GM19438 (cell line): ENCODE measurements around the gene ATRIP.
"Not testable (repeated sequence)": the region's sequence is repeated elsewhere in the genome, so short reads cannot be mapped to it uniquely, and the experiment has no call there.

ENCODE experiments used
- ATAC-seq: cut with Tn5 transposase; IDR thresholded peaks from one replicate; pipeline ENCODE4 v1.9.1; 2021; ENCODE audit warnings: low read depth; ENCODE audit not compliant: unreplicated experiment

Gene ATRIP

DNA sequence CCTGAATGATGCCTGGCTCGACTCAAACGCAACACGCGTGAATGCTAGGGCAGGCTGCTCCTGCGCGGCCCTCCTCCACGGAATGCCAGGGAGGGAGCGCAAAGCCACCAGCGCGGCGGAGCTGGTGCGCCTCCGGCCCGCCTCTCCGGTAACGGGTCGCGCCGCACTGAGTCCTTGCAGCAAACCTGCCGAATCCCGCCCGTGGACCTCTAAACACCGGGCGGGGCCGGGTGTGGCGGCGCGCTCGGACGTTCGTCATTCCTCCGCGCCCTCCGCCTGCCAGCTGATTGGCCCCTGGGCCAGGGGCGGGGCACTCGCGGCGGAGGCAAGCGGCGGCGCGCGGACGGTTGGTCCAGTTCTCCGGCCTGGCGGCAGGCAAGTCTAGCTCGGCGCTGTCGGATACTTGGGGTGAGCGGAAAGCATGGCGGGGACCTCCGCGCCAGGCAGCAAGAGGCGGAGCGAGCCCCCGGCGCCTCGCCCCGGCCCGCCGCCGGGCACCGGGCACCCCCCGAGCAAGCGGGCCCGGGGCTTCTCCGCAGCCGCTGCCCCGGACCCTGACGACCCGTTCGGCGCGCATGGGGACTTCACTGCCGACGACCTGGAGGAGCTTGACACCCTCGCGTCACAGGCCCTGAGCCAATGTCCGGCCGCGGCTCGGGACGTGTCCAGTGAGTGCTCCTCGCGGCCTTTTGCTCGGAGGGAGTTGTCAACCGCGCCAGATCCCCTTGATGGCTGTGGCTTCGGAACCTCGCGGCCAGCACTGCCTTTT, at the start of gene ATRIP:
Gene ATRIP, plus strand, starts transcription at position 313 of the 769 bp plus-strand sequence. Its CDS starts 109 bp downstream, at position 422.
- peak; percentile 75 for ATAC-seq

DNA sequence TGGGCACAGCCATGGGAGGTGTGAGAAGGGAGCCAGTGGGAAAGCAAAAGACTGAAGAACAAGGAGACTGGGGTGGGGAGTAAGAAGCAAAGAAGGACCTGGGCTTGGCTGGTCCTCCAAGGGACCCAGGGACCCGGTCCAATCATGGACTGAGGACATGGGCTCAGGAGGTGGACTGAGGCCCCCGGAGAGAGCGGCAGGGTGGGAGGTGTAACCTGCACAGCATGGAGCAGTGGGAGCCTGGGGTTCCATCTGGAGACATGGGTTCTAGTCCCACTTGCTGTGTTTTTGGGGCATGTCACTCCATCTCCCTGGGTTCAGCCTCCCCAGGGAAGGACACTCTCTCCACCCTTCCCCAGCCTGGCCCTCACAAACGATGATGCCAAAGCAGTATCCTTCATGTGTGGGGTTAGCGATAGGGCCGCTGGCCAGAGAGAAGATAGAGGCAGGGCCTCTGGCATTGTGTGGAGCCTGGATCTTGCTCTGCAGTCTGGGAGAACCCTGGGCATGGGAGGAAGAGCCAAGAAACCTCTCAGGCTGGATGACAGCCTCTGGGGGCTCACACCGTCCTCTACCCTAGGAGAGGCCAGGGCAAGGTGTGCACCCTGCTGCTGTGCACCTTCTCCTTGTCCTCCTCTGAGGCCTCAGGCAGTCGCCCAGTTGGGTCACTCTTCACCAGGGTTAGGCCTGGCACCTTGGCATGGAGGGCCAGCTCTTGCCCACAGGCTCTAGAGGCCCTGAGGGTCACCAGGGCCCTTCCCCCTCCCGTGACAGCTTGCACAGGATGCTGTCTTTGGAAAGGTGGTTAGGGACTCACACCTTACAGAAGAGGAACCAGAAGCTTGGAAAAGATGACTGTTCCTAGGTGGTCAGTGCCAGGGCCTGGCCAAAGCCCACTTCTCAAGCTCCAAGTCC, 48.5 kb upstream of the ATRIP start:
- no peak for ATAC-seq

DNA sequence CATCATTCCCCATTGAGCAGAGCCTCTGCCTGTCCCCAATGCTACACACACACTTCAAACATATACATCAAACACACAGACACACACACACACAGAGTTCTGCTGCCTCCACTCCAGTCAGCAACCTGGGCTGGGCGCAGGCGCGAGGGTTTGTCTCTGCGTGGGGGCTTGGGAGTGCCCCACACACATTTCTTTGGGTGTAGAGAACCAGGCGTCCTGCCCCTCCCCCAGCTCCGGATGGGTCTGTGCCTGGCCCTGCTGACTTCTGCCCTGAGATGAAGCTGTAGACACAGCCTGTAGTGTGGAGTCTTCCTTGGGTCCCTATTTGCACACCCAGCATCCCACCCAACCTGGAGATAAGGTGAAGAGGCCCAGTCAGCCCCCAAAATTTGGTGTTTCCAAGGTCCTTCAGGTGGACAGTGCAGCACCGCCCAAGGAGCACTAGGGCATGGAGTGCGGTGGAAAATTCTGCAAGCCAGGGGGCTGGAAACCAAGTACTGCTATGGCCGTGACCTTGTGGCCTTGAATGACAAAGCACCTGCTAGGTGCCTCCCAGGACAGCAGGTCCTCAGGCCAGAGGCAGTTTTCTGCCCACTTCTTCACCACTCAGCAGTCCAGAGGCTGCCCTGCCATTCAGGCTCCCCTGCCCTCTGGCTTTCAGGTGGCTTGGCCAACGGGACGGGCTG, 47.7 kb upstream of the ATRIP start:
- ATAC-seq, result no peak

DNA sequence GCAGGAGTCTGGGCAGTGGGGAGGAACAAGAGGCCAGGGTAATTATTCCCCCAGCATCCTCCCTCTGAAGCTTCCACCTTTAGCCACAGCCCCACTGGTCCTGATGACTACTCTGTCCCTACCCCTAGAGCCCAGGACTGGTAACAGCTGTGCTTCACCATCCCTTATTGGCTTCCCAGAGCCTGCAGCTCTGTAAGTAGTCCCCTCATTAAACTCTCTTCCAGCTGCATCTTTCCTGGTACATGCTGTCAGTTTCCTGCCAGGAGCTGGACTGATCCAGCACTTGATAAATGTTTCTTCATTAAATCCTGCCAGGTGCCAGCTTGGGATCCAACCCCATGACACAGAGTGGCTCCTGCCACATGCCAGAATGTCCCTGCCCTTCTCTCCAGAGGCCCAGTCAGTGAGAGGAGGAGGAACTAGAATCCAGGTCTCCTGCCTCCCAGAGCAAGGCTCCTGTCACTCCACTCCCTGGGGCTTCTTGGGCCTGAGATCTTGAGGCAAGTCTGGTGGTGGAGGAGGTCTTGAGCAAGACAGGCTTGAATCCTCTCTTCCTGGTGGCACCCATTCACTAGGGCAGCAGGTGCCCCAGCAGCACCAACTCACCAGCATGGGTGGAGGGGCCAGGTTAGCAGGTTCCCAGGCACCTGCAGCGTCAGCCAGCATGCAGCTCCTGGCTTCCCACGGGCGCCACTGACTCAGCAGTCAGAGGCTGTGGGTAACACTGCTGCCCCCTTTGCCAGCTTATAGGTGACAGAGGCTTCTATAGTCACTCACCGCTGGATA, 47.0 kb upstream of the ATRIP start:
- no peak for ATAC-seq

DNA sequence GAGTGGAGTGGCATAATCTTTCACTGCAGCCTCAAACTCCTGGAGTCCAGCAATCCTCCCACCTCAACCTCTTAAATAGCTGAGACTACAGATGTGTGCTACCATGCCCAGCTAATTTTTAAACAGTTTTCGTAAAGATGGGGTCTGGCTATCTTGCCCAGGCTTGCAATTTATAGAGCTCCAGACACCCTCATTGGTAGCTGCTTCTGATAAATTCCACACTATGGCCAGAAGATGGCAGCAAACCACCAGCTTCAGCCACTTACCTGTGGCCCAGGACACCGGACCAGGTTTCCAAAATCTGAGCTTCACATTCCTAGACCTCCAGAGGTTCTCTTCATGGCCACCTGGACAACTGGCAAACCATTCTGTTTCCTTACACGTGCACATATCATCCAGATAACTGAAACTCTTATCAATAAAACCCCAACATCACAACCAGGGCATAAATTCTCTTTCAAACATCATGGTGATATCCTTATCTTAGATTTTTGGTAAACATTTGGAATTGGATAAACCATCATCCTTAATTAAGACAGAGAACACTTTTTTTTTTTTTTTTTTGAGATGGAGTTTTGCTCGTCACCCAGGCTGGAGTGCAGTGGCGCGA, 45.6 kb upstream of the ATRIP start:
- ATAC-seq, result no peak

DNA sequence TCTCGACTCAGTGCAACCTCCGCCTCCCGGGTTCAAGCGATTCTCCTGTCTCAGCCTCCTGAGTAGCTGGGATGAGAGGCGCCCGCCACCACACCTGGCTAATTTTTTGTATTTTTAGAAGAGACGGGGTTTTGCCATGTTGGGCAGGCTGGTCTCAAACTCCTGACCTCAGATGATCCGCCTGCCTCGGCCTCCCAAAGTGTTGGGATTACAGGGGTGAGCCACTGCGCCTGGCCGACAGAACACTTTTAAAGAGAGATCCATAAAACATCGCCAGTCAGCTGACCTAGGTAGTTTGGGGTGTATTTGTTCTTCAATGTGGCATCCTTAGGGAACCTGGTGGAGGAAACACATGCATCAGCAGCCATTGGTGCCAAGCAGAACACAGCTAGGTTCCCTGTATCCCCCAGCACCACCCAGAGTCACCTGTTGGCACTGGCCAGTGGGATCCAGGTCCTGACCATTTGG, 45.1 kb upstream of the ATRIP start:
- not testable (repeated sequence) for ATAC-seq

DNA sequence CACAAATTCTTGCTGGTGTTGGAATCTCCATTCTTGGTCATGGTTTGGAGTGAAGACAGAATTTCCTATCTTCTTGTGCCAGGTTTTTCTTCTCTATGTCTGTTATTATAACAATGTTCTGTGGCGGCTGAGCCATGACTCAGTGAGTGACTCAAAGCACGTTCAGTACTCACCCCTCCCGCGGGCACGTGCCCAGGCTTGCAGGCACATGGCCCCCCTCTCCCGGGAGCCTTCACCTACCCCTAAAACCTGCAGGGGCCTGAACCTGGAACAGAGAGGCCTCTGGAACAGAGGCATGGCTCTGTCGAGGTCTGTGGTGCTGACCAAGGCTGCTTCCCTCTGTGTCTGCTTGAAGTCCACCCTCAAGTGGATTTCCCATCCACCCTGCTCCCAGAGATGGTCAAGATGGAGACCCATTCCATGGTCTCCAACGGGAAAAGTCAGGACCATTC, 44.2 kb upstream of the ATRIP start:
- ATAC-seq, result no peak

DNA sequence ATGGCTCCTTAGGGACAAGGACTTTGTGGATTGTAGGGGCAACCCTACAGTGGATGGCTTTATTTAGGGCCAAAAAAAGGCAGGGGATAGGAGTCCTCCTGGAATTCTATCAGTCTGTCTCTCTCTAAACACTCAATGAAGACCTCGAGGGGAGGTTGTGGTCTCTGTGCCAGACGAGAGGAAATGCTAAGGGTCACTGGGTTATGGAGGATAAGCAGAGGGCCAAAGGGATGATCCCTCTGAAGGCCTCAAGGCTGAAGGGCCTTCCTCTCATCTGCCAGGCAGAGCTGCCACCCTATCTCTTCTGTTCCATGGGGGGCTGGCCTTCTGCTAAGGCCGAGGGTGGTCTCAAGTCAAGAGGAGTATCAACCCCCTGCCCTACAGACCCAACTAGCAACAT, 43.6 kb upstream of the ATRIP start:
- ATAC-seq, result no peak

DNA sequence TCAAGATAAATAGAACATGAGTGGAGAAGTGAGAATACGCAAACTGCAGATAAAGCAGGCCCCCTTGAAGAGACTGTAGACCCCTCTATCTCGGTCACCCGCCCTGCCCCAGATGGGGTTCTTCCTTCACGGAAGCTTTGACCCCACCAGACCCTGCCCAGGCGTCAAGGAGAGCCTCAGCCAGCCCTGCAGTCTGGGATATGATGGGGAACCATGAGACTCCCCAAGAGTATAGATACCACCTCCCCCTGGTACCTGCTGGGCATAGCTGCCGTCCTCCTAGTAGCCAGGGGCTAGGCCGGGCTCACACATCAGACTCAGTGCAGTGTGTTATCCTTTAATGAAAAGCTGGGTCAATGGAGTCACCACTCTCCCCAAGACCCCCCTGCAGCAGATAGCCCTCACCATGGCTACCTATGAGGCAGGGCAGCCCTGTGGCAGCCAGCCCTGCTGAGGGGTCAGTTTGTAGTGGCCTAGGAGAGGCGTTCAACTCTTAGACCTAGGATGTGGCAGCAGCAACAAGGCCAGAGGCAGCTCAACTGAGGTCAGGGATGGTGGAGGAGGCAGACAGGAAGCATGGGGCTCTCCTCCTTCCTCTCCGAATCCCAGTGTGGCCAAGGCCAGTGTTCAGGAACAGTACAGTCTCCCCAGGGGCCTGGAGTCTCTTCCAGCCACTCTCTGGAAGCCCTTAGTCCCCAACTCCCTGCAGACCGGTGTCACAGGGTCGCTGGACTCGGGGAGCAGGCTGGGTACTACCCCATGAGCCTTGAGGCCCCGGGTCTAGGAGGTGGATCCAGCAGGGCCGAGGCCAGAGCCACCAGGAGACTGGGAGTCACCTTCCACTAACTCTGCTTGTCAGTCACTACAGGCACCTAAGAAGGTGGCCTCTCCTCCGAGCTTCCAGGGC, 42.8 kb upstream of the ATRIP start:
- no peak for ATAC-seq

DNA sequence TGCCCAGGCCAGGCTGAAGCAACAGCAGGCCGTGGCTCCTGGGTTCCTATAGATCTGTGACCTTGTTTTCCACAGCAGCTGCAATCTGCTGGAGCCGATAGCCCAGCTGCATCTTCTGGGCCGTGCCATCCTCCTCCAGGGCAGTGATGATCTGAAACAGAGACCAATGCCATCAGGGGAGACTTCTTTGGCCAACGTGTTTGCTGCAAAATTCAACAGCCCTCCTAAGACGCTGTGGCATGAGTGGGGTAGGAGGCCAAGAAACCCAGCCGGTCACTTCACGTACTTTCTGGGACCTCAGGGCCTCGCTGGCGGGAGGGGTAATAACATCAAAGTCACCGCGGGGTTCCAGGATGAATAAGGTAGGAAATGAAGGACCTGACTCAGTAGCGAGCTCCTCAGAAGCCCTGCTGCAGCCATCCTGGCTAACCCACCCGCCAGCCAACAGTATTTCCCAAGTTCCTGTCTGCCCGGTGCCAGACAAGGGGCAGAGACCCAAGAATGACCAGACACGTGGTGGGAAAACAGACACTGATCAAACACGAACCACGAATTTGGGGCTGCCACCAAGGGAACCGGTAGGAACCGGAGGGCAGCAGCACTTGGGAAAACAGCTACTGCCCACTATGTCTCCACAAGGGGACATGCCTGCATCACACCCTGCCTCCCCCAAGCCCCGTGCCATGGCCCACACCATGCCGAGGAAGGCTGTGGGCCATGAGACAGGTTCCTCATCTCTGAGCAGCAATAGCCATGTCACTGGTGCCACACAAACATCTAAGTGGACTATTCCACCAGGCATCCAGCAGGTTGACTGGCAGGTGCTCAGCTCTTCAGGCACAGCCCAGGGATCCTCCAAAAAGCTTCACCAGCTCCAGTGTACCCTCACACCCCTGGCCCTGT, 41.8 kb upstream of the ATRIP start:
- no peak for ATAC-seq

DNA sequence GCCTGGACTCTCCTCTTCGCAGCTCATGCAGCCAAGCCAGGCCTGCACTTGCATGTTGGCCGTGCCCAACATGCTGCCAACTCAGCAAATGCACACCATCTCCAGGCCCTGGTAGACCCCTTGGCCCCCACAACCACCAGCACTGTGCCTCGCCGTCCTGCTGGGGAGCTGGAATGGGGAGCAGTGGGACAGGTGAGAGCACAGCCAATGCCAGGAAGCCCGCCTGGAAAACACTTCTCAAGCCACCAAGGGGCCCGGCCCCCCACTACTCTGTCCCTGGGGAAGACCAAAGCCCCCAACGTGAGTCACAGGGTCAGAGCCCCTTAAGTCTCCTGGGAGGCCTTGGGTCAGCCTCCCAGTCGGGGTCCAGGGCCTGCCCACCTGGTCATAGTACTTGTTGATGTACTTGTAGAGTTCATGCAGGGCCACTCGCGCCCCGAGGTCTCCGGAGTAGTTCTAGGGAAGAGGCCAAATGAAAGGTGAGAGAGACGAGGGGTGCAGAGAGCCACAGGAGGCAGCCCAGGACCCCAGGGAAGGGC, 41.1 kb upstream of the ATRIP start:
- no peak for ATAC-seq

DNA sequence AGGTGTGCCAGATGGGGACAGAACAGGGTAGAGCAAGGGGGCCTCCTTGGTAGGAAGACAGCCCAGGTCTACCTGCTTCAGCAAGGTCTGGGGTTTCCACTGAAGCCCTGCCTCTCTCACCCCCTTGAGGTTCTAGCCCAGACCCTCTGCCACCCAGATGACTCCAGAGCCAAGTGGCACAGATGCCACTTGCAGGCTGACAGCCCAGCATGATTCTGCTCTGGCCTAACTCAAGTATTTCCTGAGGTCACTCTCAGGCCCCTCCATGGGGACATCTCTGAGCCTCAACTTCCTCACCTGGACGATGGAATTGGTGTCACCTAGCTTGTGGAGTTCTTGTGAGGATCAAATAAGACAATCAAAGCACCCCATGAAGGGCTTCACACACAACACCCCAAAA, 40.6 kb upstream of the ATRIP start:
- ATAC-seq, result no peak

DNA sequence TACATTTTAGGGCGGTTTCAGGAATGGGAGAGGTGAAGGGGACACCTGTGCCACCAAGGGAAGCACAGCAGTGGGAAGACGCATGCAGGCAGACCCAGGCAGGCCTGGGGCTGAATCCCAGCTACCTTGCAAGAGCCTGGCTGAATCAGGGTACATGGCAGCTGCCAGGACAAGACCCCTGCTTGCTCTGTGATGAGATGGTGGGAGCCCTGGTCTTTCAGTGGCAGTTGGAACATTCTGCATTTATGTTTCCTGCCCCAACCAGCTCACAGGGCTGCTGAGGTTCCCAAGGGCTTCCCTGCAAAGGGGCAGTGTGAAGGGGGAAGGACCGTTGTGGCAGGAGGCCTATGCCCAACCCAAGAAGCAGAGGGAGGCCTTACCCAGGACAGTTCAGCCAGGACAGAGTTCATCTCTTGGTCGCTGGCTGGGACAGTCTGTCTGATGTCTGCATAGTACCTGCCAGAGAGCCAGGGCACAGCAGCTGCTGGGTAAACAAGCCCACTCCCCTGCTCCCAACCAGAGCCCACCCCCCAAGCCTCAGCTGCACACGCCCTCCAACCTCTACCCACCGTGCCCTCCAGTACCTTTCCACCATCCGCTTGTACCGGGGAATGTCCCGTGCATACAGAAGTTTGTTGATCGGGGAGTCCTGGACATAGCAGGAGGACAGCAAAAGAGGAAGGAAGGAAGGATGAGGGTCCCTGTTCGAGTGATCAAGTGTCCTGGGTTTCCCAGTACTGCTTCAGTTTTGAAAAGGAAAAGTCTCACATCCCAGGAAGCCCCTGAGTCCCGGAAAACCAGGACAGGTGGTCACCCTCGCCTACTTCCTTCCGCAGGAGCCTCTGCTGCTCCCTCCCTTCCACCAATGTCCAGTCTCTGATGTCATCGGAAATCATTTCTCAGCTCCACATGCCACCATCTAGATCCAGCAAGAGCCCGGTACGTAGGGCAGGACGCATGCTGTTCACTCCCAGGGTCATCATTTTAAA, 39.8 kb upstream of the ATRIP start:
- no peak for ATAC-seq

DNA sequence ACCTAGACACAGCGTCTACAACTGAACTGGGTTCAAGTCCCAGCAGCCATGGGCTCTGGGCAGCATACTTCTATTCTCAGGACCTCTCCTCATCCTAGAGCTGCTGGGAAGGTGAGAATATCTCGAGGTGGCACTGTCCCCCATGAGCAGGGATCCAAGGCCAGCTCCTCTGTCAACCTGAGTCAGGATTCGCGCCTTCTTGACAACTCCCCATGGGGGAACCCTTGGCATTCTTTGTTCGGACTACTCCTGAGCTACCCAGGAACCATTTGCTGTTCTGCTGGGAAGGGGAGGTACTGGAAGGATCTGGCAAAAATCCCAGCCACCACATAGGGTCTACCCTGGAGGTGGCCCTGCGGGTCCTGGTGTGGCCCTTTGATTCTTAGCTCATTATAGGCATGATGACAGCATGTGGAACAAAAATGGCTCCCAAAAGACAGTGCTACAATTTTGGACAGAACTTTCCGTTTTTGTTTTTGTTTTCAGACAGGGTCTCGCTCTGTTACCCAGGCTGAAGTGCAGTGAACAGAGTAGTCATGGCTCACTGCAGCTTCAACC, 38.9 kb upstream of the ATRIP start:
- no peak for ATAC-seq

DNA sequence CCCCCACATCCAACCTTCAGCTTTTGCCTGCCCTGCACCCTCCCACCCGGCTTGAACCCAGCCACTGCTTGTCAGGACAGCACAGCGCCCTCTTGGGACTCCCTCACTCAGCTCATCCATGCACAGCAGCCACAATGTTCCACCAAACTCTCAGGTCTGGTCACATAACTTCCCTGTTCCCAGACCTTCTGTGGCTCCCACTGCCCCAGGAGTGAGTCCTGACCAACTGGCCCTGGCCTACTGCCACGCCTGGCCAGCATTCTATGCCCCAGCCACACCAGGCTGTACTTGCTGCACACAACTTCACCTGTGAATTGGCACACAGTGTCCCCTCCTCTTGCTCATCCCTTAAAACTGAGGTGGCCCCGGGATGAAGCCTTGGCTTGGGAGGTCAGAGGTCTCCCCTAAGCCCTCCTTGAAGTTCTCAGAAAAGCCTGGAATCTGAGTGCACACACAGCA, 37.7 kb upstream of the ATRIP start:
- no peak for ATAC-seq
